IPS DF 6.9 (cell line): ENCODE results near the gene CIDEC.
"Not testable (repeated sequence)": the region's sequence is repeated elsewhere in the genome, so short reads cannot be mapped to it uniquely, and the experiment has no call there.

Source experiments
- DNase-seq: peaks from one replicate; pipeline ENCODE4 v3.0.0-alpha.2; 2013; ENCODE audit warnings: low read depth, low spot score
- H3K27ac ChIP-seq: one replicate; pipeline ENCODE4 v1.5.1; 2013; ENCODE audit warnings: low read length, control low read depth
- H3K27me3 ChIP-seq: 2 replicates; pipeline ENCODE4 v1.6.1; 2013; ENCODE audit warnings: mild to moderate bottlenecking, low read length; ENCODE audit not compliant: control insufficient read depth, insufficient read depth
- H3K36me3 ChIP-seq: 2 replicates; pipeline ENCODE4 v1.6.1; 2013; ENCODE audit warnings: low read length; ENCODE audit not compliant: control insufficient read depth, insufficient read depth
- H3K4me1 ChIP-seq: 2 replicates; pipeline ENCODE4 v1.6.1; 2013; ENCODE audit warnings: low read length; ENCODE audit not compliant: control insufficient read depth, insufficient read depth
- H3K4me3 ChIP-seq: 2 replicates; pipeline ENCODE4 v1.5.1; 2013; ENCODE audit warnings: mild to moderate bottlenecking, low read length
- H3K9me3 ChIP-seq: 2 replicates; pipeline ENCODE4 v1.6.1; 2013; ENCODE audit warnings: low read length, inconsistent platforms; ENCODE audit not compliant: control insufficient read depth, insufficient read depth
- WGBS: extraction: QIAGEN DNeasy Blood & Tissue Kit; methylation state at CpG from one replicate; pipeline ENCODE4 v1.1.7; 2013; ENCODE audit warnings: mixed read lengths, missing lambda C conversion rate; ENCODE audit not compliant: insufficient read length, insufficient coverage; 5-methylcytosine and 5-hydroxymethylcytosine counted together

The CIDEC gene

DNA sequence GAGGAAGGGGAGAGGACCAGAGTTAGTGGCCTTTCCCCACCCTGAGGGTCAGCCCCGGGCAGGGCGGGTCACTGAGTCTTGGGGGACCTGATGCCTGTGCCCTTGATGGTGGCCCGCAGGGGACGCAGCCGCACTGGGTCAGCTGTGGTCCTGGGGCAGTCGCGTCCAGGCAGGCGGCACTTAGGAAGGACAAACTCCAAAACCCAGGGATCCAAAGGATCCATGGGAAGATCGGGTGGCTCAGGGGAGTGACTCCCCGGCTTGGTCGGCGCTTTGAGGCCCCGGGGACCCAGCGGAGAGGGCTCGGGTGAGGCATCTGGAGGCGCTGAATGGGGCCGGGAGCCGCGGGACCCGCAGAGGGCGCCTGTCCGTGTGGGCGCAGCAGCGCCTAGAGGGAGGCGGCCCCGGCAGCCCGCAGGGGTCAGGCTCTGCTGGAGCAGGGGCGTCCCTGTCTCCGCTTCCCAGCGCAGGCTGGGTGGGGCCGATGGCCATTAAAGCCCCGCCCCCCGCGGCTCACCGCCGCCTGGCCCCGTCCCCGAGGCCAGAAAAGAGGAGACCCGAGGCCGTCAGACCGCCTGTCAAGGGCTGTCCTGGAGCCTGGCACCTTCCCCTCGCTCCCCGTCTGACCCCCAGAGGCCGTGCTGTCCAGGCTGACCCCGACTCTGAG, 17.5 kb downstream of the CIDEC start:
- Histone ChIP-seq H3K27ac (no peak overlapping the region), H3K36me3 (no peaks in the 10 kb centered on the region), H3K4me1 (peaks cover 4% of the 10 kb centered on the region; the same call in 1 of the 2 replicates), H3K4me3 (peak overlapping the region; percentile 16; the same call in 1 of the 2 replicates), H3K9me3 (no peaks in the 10 kb centered on the region), H3K27me3 (no peaks in the 10 kb centered on the region)
- no peak for DNase-seq
- WGBS = no CpG with 5 or more reads among the region's 45 CpGs

GRCh38 chr3:9861626-9862130, 18.4 kb downstream of the CIDEC start:
- Histone ChIP-seq H3K27me3 (no peaks in the 10 kb centered on the region), H3K4me1 (peaks cover 4% of the 10 kb centered on the region; the same call in 1 of the 2 replicates), H3K9me3 (no peaks in the 10 kb centered on the region), H3K36me3 (no peaks in the 10 kb centered on the region), H3K4me3 (no peak overlapping the region), H3K27ac (no peak overlapping the region)
- DNase-seq = no peak
- WGBS = no CpG with 5 or more reads among the region's 5 CpGs

DNA sequence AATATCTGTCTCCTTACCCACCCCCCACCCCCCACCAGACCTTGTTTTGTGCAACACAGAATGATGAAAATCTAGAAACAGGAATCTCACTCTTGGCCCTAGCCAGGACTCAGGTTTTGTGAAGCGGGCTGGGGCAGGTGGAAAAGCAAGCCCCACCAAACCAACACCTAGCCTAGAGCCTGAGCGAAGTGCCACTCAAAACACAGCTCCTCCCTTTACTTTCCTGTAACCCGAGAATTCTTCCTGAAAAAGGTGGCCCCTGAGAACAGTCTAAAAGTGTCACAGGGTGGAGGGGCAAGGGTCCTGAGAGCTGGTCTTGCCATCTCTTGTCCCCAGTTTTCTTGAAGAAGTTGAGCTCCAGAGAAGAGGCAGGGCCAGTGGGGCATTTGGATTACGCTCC, 18.9 kb downstream of the CIDEC start:
- WGBS = no CpG with 5 or more reads among the region's 4 CpGs
- no peak for DNase-seq
- Histone ChIP-seq H3K4me1 (peaks cover 4% of the 10 kb centered on the region; the same call in 1 of the 2 replicates), H3K4me3 (no peak overlapping the region), H3K27ac (no peak overlapping the region), H3K27me3 (no peaks in the 10 kb centered on the region), H3K36me3 (no peaks in the 10 kb centered on the region), H3K9me3 (no peaks in the 10 kb centered on the region)

- H3K9me3 ChIP-seq = no peaks in the 10 kb centered on the region
- no CpG with 5 or more reads among the region's 12 CpGs for WGBS
- H3K4me3 ChIP-seq = no peak overlapping the region
- H3K36me3 ChIP-seq = no peaks in the 10 kb centered on the region
- H3K27ac ChIP-seq = no peak overlapping the region
- no peaks in the 10 kb centered on the region for H3K27me3 ChIP-seq
- peaks cover 4% of the 10 kb centered on the region; the same call in 1 of the 2 replicates for H3K4me1 ChIP-seq
- DNase-seq = no peak
These were observed 20.5 kb downstream of the CIDEC start for GRCh38 chr3:9859530-9860025.

GRCh38 chr3:9855594-9855993, 24.5 kb downstream of the CIDEC start:
- H3K9me3 ChIP-seq = no peaks in the 10 kb centered on the region
- DNase-seq = no peak
- no peaks in the 10 kb centered on the region for H3K4me1 ChIP-seq
- no CpG with 5 or more reads among the region's 3 CpGs for WGBS
- no peaks in the 10 kb centered on the region for H3K27me3 ChIP-seq
- no peaks in the 10 kb centered on the region for H3K36me3 ChIP-seq
- H3K4me3 ChIP-seq = no peak overlapping the region
- no peak overlapping the region for H3K27ac ChIP-seq

DNA sequence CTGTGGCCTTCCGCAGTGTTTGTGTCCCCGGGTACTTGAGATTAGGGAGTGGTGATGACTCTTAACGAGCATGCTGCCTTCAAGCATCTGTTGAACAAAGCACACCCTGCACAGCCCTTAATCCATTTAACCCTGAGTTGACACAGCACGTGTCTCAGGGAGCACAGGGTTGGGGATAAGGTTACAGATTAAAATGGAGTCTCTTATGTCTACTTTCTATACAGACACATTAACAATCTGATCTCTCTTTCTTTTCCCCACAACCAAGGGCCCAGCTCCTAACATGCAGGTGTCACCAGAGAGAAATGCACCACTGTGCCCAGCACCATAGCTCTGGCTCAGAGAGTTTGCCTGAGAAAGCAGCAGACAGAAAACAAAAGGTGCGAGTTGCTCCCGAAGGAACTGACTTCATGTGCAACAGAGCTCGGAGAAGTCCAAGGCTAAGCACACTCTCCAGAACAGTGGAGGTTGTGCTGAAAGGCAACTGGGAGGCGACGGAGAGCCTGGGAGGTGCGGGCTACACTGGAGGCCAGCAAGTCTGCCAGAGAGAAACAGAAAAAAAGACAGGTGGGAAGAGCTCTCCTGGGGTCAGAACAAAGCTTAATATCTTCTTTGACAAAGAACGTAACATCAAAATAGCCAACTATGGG, 25.6 kb downstream of the CIDEC start:
- no CpG with 5 or more reads among the region's 11 CpGs for WGBS

DNA sequence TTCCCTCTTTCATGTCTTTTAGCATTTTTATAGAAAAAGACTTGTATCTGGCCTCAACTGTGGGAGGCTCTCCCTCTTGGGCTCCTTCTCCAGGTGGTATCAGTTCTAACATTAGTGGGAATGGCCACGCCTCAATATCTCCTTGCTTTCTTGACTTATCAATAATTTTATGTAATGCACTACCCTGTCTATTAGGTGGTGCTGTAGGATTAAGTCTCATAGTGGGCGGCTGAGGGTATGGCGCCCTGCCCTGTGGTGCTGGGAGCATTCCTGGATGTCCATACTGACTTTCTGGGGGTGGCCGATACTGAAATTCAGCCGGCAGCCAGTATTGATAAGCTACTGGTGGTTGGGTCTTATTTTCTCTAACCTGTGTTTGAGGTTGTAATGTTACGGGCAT, 27.5 kb downstream of the CIDEC start:
- no peaks in the 10 kb centered on the region for H3K9me3 ChIP-seq
- H3K27me3 ChIP-seq = no peaks in the 10 kb centered on the region
- DNase-seq = no peak
- H3K4me1 ChIP-seq = no peaks in the 10 kb centered on the region
- no CpG with 5 or more reads among the region's 6 CpGs for WGBS
- no peak overlapping the region for H3K27ac ChIP-seq
- no peak overlapping the region for H3K4me3 ChIP-seq
- no peaks in the 10 kb centered on the region for H3K36me3 ChIP-seq

More for the DNA sequence above, 25.6 kb downstream of the CIDEC start:
- not testable (repeated sequence) for H3K4me1 ChIP-seq, DNase-seq, H3K27me3 ChIP-seq, H3K27ac ChIP-seq, H3K36me3 ChIP-seq, H3K9me3 ChIP-seq, H3K4me3 ChIP-seq

DNA sequence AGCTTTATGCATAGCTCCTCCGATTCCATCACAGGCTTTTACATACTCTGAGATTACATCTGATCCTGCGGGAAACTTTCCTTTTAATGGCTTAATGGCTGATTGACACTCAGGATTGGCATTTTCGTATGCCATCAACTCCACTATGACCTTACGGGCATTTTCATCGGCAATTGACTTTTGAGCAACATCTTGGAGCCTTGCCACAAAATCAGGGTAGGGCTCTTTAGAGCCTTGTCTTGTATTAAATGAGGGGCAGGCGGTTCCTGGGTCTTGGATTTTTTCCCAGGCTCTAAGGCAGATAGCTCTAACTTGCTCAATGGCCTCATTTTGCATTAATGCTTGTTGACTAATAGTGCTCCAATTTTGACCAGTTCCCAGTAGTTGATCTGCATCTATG, 28.1 kb downstream of the CIDEC start:
- H3K27ac ChIP-seq, H3K4me1 ChIP-seq, H3K27me3 ChIP-seq, H3K36me3 ChIP-seq, DNase-seq, H3K4me3 ChIP-seq, H3K9me3 ChIP-seq: not testable (repeated sequence)
- no CpG with 5 or more reads among the region's 6 CpGs for WGBS

GRCh38 chr3:9851383-9851782, 28.7 kb downstream of the CIDEC start:
- not testable (repeated sequence) for H3K9me3 ChIP-seq, H3K27me3 ChIP-seq, H3K4me1 ChIP-seq, H3K36me3 ChIP-seq, H3K4me3 ChIP-seq, DNase-seq, H3K27ac ChIP-seq
- no CpG with 5 or more reads among the region's 6 CpGs for WGBS

GRCh38 chr3:9848860-9849259, 31.2 kb downstream of the CIDEC start:
- H3K27me3 ChIP-seq, H3K36me3 ChIP-seq, H3K4me1 ChIP-seq, DNase-seq, H3K9me3 ChIP-seq, H3K27ac ChIP-seq, H3K4me3 ChIP-seq: not testable (repeated sequence)
- no CpG with 5 or more reads among the region's 4 CpGs for WGBS
